HepG2 (cell line): Measurements from ENCODE around the gene EFNA3. TPM values are rescaled to one million over a fixed set of nuclear protein-coding genes. Genes with fewer than 3 reads are reported as not detected.

Experiments
- FOXC1 ChIP-seq: sonication (generic); formaldehyde crosslinking; IDR thresholded peaks from 2 replicates; pipeline ENCODE4 v1.8.0; 2022; ENCODE audit warnings: mild to moderate bottlenecking, missing genetic modification reagents, borderline replicate concordance
- GLI4 ChIP-seq: sonication (generic); formaldehyde crosslinking; IDR thresholded peaks from 2 replicates; pipeline ENCODE4 v1.5.1; 2020; ENCODE audit warnings: missing genetic modification reagents, mild to moderate bottlenecking, moderate library complexity, borderline replicate concordance
- MLLT10 ChIP-seq: sonication (generic); formaldehyde crosslinking; IDR thresholded peaks from 2 replicates; pipeline ENCODE4 v1.4.0; 2020; ENCODE audit warnings: missing genetic modification reagents
- MYC ChIP-seq: sonication (generic); formaldehyde crosslinking; IDR thresholded peaks from 2 replicates; pipeline ENCODE4 v1.9.0; 2021; ENCODE audit warnings: missing genetic modification reagents, borderline replicate concordance
- NR1H2 ChIP-seq: sonication (generic); formaldehyde crosslinking; IDR thresholded peaks from 2 replicates; pipeline ENCODE4 v1.8.1; 2022; ENCODE audit warnings: low read depth, missing genetic modification reagents, borderline replicate concordance
- PAF1 ChIP-seq: IDR thresholded peaks from 2 replicates; pipeline ENCODE4 v1.6.1; 2016; ENCODE audit warnings: missing genetic modification reagents, missing compliant biosample characterization
- RARA ChIP-seq: IDR thresholded peaks from 2 replicates; pipeline ENCODE4 v1.6.1; 2016; ENCODE audit warnings: missing genetic modification reagents, missing compliant biosample characterization
- RBFOX2 ChIP-seq: fragments of 200-400 bp; formaldehyde crosslinking; IDR thresholded peaks from 2 replicates; pipeline ENCODE4 v1.6.1; 2017; ENCODE audit warnings: low read depth, mild to moderate bottlenecking, low read length
- REL ChIP-seq: sonication (generic); formaldehyde crosslinking; conservative IDR thresholded peaks from 2 replicates; pipeline ENCODE4 v1.8.0; 2022; ENCODE audit warnings: mild to moderate bottlenecking, missing genetic modification reagents, moderate library complexity
- SIX1 ChIP-seq: sonication (generic); formaldehyde crosslinking; IDR thresholded peaks from 2 replicates; pipeline ENCODE4 v1.4.0; 2020; ENCODE audit warnings: missing genetic modification reagents, borderline replicate concordance
- SRY ChIP-seq: sonication (generic); formaldehyde crosslinking; IDR thresholded peaks from 2 replicates; pipeline ENCODE4 v1.8.0; 2022; ENCODE audit warnings: mild to moderate bottlenecking, missing genetic modification reagents
- TBL1XR1 ChIP-seq: fragments of 150-350 bp; IDR thresholded peaks from 2 replicates; pipeline ENCODE4 v1.6.1; 2014; ENCODE audit warnings: borderline replicate concordance, low read length; ENCODE audit not compliant: partially characterized antibody
- THAP9 ChIP-seq: sonication (generic); formaldehyde crosslinking; IDR thresholded peaks from 2 replicates; pipeline ENCODE4; 2020; ENCODE audit warnings: missing genetic modification reagents, mild to moderate bottlenecking, borderline replicate concordance
- WIZ ChIP-seq: sonication (generic); formaldehyde crosslinking; IDR thresholded peaks from 2 replicates; pipeline ENCODE4 v1.5.1; 2020; ENCODE audit warnings: mild to moderate bottlenecking, missing genetic modification reagents
- ZBTB14 ChIP-seq: sonication (generic); formaldehyde crosslinking; IDR thresholded peaks from 2 replicates; pipeline ENCODE4 v1.4.0; 2020; ENCODE audit warnings: missing genetic modification reagents
- ZBTB25 ChIP-seq: IDR thresholded peaks from 2 replicates; pipeline ENCODE4 v1.6.1; 2018; ENCODE audit warnings: missing genetic modification reagents
- ZFAT ChIP-seq: sonication (generic); formaldehyde crosslinking; conservative IDR thresholded peaks from 2 replicates; pipeline ENCODE4 v1.8.1; 2023; ENCODE audit warnings: missing genetic modification reagents, inconsistent platforms
- ZMAT3 ChIP-seq: sonication (generic); formaldehyde crosslinking; conservative IDR thresholded peaks from 2 replicates; pipeline ENCODE4 v1.7.0; 2021; ENCODE audit warnings: missing genetic modification reagents
- ZNF10 ChIP-seq: sonication (generic); formaldehyde crosslinking; IDR thresholded peaks from 2 replicates; pipeline ENCODE4 v1.4.0; 2020; ENCODE audit warnings: mild to moderate bottlenecking, low read depth, missing genetic modification reagents, borderline replicate concordance
- ZNF143 ChIP-seq: sonication (generic); formaldehyde crosslinking; IDR thresholded peaks from 2 replicates; pipeline ENCODE4 v1.4.0; 2020; ENCODE audit warnings: missing genetic modification reagents
- ZNF256 ChIP-seq: sonication (generic); formaldehyde crosslinking; conservative IDR thresholded peaks from 2 replicates; pipeline ENCODE4 v1.4.0; 2020; ENCODE audit warnings: missing genetic modification reagents
- ZNF264 ChIP-seq: sonication (generic); formaldehyde crosslinking; IDR thresholded peaks from 2 replicates; pipeline ENCODE4 v1.4.0; 2020; ENCODE audit warnings: missing genetic modification reagents
- ZNF430 ChIP-seq: sonication (generic); formaldehyde crosslinking; IDR thresholded peaks from 2 replicates; pipeline ENCODE4 v1.9.0; 2021; ENCODE audit warnings: mild to moderate bottlenecking, missing genetic modification reagents
- ZNF766 ChIP-seq: sonication (generic); formaldehyde crosslinking; IDR thresholded peaks from 2 replicates; pipeline ENCODE4 v1.5.0; 2020; ENCODE audit warnings: missing genetic modification reagents, borderline replicate concordance
- ZNF839 ChIP-seq: sonication (generic); formaldehyde crosslinking; IDR thresholded peaks from 2 replicates; pipeline ENCODE4 v1.4.0; 2020; ENCODE audit warnings: missing genetic modification reagents, mild to moderate bottlenecking, borderline replicate concordance
- ZSCAN31 ChIP-seq: sonication (generic); formaldehyde crosslinking; IDR thresholded peaks from 2 replicates; pipeline ENCODE4 v1.5.0; 2020; ENCODE audit warnings: low read depth, mild to moderate bottlenecking, missing genetic modification reagents
- polyA plus RNA-seq, 8 experiments: library from polyadenylated mRNA; depleted of rRNA in 3 of 8; stranded (reverse) in 7 of 8; unstranded in 1 of 8; fragments of >200 nt; fragmentation: Illumina TruSeq in 4 of 8; extraction: Trizol in 4 of 8; gene quantifications; 2 replicates each; pipeline versions ENCODE4 v1.2.1 to v1.2.3, GENCODE V29; 2011 to 2016; ENCODE audit warnings: low read depth in 4 of 8, missing spikeins in 1 of 8, mixed read lengths in 1 of 8; ENCODE audit not compliant: insufficient read depth in 1 of 8
- total RNA-seq, 5 experiments: library from RNA; depleted of rRNA; stranded (reverse); fragments of >200 nt; fragmentation: Illumina TruSeq; extraction: Trizol; gene quantifications; 2 replicates each; pipeline ENCODE4 v1.2.3, GENCODE V29; 2016; ENCODE audit warnings: low read depth in 1 of 5

The EFNA3 gene
- total and polyA plus RNA-seq, 2 of the 13 experiments (the other 11 are each of a cell fraction or from before 2014, with no cell fraction given), result 1.0 to 5.7 TPM

GRCh38 chr1:155127105-155127966 is 48.7 kb downstream of the EFNA3 start, which contains the start of gene EFNA1 (continued):
- no peak; the same call in 1 of the 2 replicates for TF ChIP-seq FOXC1
- TF ChIP-seq ZNF10, result no peak
- no peak for TF ChIP-seq MLLT10 (CRISPR knock-in tag)
- TF ChIP-seq THAP9 (CRISPR knock-in tag), result no peak
- TF ChIP-seq GLI4, result no peak
- peak; percentile 91 for TF ChIP-seq MYC
- TF ChIP-seq ZFAT (CRISPR knock-in tag), result no peak
- TF ChIP-seq ZBTB25, result peak; percentile 82
- no peak for TF ChIP-seq WIZ
- TF ChIP-seq ZNF766 (CRISPR knock-in tag), result peak; percentile 15; the same call in 1 of the 2 replicates
- no peak for TF ChIP-seq ZMAT3 (CRISPR knock-in tag)
- TF ChIP-seq SIX1 (CRISPR knock-in tag), result no peak
- no peak for TF ChIP-seq REL
- peak; percentile 98 for TF ChIP-seq RARA (CRISPR knock-in tag)
- 0 out of 2 replicates have a peak, but pooled peaks have one; percentile 67 for TF ChIP-seq NR1H2 (CRISPR knock-in tag)
- peak; percentile 95 for TF ChIP-seq RBFOX2
- TF ChIP-seq ZBTB14 (CRISPR knock-in tag), result peak; percentile 51; the same call in 1 of the 2 replicates
- TF ChIP-seq ZNF430 (CRISPR knock-in tag), result no peak; the same call in 1 of the 2 replicates
- TF ChIP-seq PAF1, result no peak
- TF ChIP-seq SRY (CRISPR knock-in tag), result peak; percentile 57
- TF ChIP-seq ZNF256 (CRISPR knock-in tag), result no peak
- TF ChIP-seq ZNF143 (CRISPR knock-in tag), result peak; percentile 48; the same call in 1 of the 2 replicates
- TF ChIP-seq TBL1XR1, result peak; percentile 96
- TF ChIP-seq ZNF264 (CRISPR knock-in tag), result peak; percentile 88
- TF ChIP-seq ZNF839 (CRISPR knock-in tag), result no peak
- TF ChIP-seq ZSCAN31 (CRISPR knock-in tag), result no peak; the same call in 1 of the 2 replicates
